ENCODE data around the gene SDF2.
"Not testable (repeated sequence)": the region's sequence is repeated elsewhere in the genome, so short reads cannot be mapped to it uniquely, and the experiment has no call there.

Gene SDF2

DNA sequence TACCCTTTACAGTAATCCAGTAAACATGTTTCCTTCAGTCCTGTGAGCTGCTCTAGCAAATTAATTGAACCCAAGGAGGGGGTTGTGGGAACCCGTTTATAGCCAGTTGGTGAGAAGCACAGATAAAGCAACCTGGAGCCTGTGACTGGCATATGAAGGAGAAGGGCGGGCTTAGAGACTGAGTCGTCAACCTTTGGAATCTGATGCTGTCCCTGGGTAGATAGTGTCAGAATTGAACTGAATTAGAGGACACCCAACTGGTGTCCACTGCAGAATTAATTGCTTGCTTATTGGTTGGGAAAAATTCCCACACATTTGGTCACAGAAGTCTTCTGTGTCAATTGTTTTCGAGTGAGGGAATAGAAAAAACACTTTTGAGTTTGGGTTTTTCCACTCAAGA, 34.9 kb downstream of the SDF2 start:
- DNase-seq (ENCODE audit: low read depth): no peak

- DNase-seq (ENCODE audit: low read depth): no peak
These were observed 37.6 kb downstream of the SDF2 start for GRCh38 chr17:28624148-28624547.

DNA sequence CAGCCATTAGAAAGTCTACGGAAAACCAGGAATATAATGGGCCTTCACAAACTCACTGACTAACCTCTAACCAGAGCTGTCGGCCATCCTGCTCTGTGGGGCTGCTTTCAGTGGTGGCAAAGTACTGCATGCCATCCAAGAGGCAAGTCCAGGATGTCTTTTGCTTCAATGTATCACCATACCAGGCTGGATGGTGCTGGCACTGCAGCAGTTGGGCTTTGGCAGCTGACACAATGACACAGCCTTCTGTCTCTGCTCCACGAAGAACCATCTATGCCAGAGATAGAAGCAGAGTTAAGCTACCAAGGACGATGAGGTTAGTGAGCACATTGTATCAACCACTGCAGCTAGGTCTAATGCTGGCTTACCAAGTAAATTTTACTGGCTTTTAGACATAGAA, 38.0 kb downstream of the SDF2 start:
- no peak for DNase-seq (ENCODE audit: low read depth)

DNA sequence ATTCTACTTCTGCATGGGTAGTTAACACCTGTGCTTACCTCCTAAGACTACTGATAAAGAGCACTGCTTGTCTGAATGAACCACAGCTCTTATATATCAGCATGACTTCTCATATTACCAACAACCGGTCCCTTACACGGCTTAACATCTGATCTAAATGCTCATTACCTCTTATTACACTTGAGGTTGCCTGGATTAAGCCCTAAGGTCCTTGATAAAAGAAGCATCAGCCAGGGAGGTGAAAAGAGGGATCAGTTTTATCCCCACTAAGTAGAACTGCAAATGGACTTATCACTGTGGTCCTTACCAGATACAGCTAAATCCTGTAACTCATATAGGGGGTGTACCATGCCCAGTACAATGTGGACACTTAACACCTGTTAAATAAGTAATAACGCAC, 39.5 kb downstream of the SDF2 start:
- DNase-seq (ENCODE audit: low read depth): no peak

- DNase-seq (ENCODE audit: low read depth): no peak
These were observed 41.7 kb downstream of the SDF2 start for GRCh38 chr17:28620010-28620409.

GRCh38 chr17:28618464-28618863, 43.2 kb downstream of the SDF2 start:
- no peak for DNase-seq (ENCODE audit: low read depth)

GRCh38 chr17:28616281-28616680, 45.4 kb downstream of the SDF2 start:
- no peak for DNase-seq (ENCODE audit: low read depth)

GRCh38 chr17:28615260-28615940, 46.3 kb downstream of the SDF2 start:
- DNase-seq (ENCODE audit: low read depth): no peak

DNA sequence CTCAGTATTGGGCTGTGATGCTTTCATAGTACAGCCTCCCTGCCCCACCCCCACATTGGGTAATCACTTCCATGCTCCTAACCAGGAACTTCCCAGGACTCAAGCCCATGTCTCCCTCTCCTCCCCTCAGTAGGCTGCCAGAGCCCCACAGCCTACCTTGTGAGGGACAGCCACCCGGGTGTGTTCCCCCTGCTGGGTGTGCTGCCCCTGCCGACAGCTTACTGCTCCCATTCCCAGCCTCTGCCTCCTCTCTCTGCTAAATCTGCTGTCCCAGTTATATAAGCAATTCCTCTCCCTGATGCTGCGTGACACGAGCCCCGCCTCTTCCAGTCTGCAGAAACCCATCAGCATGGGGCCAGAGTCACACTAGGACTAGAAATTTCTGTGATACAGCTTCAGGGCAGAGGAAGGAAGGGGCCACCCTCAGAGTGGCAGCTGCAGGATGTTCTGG, 47.8 kb downstream of the SDF2 start, which contains the start of gene RSKR:
TSS of gene RSKR (minus strand) at position 255 of the 451 bp plus-strand sequence. CDS start at position 231, 24 bp downstream.
- no peak for DNase-seq (ENCODE audit: low read depth)

GRCh38 chr17:28612936-28613872, 48.5 kb downstream of the SDF2 start:
- no peak for DNase-seq (ENCODE audit: low read depth)

DNA sequence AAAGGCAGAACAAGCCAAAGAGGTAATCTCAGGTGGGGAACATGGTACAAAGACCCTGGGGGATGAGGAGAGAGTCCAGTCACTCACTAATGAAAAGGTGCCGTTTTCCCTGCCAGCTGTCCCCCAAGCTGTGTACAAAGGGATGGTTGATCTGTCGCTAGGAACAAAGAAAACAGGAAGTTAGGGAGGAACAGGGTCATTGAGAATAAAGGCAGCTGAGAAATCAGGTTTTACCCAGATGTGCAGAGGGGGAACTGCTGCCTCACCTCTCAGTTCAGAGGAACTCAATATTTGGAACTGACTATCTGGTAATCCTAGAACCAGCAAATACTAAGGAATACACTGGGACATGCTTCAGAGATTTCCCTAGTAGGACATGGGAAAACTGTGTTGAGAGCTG, 49.2 kb downstream of the SDF2 start:
- DNase-seq (ENCODE audit: low read depth): no peak

- DNase-seq (ENCODE audit: low read depth): no peak
These were observed 51.3 kb downstream of the SDF2 start for GRCh38 chr17:28610376-28610775.

GRCh38 chr17:28604031-28604430, 57.7 kb downstream of the SDF2 start:
- not testable (repeated sequence) for DNase-seq (ENCODE audit: low read depth)

GRCh38 chr17:28599311-28600184, 62.2 kb downstream of the SDF2 start:
- DNase-seq (ENCODE audit: low read depth): no peak

DNA sequence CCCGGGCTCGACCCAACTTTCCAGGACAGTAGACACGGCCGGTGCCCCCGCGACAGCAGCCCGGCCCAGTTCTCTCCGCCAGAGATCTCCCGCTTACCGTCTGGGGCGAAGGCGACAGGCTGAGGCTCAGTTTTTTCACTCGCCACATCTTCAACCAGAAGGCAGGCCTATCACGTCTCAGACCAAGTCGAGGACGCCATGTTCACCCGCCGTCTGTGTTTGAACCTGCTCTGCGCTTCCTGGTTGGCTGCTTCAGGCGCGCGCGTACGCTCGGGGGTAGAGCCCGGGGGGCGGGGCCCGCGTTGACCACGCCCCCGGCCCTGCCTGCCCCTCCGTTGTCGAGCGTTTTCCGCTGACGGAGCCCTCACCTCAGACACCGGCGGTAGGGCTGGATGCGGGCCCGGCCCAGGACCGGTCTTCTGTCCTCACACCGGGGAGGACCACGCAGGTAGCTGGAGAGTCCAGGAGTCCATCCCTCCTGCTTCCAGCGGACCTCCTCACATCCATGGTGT, 62.9 kb downstream of the SDF2 start, which contains the start of gene SPAG5:
TSS of gene SPAG5 (minus strand) at position 227 of the 512 bp plus-strand sequence. CDS start at position 148, 79 bp downstream.
- peak; percentile 80 for DNase-seq (ENCODE audit: low read depth)

DNA sequence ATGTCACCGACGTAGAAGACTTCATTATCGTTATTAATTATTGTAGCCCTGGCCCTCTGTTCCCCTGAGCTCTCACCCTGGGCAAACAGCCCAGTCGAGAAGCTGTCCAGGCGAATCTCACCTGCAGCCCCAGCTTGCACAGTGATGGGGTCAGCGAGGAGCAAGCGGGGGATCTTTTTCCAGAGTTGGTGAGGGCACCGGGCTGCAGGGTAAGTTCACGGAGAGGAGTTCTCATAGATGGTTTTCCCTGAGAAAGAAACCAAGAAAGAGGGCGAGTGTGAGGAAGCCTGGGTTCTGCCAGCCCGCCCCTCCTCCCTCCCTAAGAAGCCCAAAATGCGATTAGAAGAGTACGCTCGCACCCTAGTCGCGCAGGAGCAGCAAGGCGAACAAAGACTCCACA, 63.3 kb downstream of the SDF2 start:
- no peak for DNase-seq (ENCODE audit: low read depth)

All from CMK (cell line).